Renal pelvis (tissue), 4 donors: ENCODE data around the gene SFTPB. TPM values are rescaled to one million over a fixed set of nuclear protein-coding genes. Genes with fewer than 3 reads are reported as not detected.
"Not testable (repeated sequence)": the region's sequence is repeated elsewhere in the genome, so short reads cannot be mapped to it uniquely, and the experiment has no call there.

Experiments
- DNase-seq: peaks from one replicate; pipeline ENCODE4 v3.0.0-alpha.2; 2013
- polyA plus RNA-seq, 3 donors: library from polyadenylated mRNA; unstranded; fragments of 120-200 nt; gene quantifications; one replicate each; pipeline ENCODE4 v1.2.1, GENCODE V29; 2013; ENCODE audit not compliant: insufficient read length in 3 of 3

Gene SFTPB
- polyA plus RNA-seq, 3 donors, result 0.09 to 0.16 (median 0.15) TPM

DNA sequence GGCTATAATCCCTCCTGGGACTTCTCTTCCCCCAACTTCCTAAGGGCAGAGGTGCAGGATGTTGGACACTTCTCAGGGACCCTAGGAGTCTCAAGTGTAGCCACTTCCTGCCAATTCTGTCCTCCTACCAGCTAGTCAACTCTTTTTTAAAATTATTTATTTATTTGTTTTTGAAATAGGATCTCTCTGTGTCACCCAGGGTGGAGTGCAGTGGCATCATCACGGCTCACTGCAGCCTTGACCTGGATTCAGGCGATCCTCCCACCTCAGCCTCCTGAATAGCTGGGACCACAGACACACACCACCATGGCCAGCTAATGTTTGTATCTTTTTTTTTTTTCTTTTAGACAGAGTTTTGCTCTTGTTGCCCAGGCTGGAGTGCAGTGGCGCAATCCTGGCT is 11.5 kb downstream of the SFTPB start:
- DNase-seq, result no peak

DNA sequence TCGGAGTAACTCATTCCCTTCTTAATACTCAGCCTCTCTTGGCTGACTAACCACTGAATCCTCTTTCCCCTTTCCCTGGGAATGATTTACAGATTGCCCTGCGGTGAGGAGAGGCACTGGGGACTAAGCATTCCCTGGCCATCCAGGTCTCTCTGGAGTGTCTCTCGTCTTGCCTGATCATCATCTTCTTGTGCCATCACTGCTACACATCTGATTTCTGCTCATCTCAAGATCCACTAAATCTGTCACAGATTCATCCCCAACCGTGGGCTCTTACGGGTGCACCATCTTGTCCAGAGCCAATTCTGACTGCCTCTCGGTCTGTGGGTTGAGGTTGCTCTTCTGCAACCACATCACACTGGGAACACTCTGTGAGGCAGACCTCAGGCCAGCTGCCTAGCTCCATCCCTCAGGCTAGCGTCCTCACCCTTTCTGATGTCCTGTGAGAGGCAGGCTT is 12.0 kb downstream of the SFTPB start:
- DNase-seq, result no peak

- no peak for DNase-seq
Observed at GRCh38 chr2:85653996-85654395, 14.0 kb downstream of the SFTPB start.

DNA sequence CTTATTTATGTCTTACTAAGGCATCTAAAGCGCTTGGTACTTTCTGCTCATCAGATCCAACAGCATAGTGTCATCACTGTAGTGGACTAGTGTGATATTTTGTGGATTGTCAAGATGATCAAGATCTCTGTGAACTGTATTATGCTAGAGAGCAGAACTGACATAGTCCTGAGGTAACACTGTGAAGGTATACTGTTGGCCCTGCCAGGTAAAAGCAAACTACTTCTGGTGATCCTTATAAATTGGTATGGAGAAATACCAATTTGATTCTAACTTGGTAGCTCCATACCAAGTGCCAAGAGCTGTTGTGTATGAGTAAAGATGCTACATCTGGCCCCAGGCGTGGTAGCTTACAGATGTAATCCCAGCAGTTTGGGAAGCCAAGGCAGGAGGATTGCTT is 15.9 kb downstream of the SFTPB start:
- DNase-seq, result no peak

- DNase-seq, result no peak
Observed at GRCh38 chr2:85651097-85651496, 16.9 kb downstream of the SFTPB start.

GRCh38 chr2:85650456-85650855 is 17.5 kb downstream of the SFTPB start:
- DNase-seq, result no peak

DNA sequence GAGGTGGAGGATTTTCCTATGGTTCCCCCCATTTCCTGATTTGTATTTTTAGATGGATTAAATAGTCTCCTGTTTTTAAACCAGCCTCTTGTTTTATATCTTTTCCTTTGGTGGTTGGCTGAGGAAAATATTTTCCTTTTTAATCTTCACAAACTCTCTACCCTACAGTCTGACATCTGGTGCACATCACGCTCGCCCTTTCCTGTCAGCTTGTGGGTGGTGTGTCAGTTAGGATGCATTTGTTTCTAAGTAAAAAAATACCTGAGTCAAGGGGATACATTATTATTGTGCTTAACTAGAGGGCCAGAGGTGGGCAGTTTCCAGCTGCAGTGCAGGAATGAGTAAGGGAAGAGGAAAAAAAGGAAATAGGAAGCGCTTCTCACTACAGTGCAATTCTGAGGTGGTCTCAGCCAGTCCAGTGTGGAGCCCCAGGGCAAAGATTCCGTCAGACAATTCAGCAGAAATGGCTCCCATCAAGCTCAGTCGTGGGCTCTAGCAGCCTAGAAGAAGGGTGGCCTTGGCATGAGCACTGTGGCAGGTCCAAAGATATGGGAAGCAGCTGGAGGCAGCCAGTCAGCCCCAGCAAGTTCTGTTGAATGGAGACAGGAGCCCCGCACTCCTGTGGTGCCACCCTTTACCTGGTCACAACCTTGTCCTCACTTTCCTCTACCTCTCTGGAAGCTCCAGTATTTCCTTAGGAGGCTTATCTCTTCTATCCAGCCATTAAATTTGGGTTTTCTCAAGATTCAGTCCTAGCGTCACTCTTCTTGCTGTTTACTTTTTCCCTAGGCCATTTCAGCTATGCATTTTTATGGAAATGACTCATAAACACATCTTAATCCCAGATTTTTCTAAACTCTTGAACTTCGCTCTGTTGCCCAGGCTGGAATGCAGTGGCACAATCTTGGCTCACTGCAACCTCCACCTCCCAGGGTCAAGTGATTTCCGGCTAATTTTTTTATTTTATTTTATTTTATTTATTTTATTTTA is 18.5 kb downstream of the SFTPB start:
- no peak for DNase-seq

DNA sequence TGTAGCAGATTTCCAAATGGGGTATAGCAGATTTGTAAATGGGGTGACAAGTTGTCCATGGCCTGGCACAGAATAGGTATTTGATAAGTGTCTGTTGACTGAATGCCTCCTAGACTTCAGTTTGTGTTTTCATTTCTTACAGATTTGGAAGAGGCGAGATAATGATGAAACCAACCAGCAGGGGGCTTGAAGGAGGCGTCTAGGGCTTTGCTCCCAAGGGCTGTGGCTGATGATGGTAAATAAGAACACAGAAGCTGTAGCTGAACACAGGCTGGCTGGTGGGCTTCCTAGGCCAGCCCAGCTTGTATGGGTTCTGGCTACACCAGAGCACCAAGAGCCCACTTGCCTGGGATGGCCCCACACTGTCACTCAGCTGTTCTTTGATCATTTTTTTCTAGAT is 19.4 kb downstream of the SFTPB start:
- DNase-seq, result no peak

DNA sequence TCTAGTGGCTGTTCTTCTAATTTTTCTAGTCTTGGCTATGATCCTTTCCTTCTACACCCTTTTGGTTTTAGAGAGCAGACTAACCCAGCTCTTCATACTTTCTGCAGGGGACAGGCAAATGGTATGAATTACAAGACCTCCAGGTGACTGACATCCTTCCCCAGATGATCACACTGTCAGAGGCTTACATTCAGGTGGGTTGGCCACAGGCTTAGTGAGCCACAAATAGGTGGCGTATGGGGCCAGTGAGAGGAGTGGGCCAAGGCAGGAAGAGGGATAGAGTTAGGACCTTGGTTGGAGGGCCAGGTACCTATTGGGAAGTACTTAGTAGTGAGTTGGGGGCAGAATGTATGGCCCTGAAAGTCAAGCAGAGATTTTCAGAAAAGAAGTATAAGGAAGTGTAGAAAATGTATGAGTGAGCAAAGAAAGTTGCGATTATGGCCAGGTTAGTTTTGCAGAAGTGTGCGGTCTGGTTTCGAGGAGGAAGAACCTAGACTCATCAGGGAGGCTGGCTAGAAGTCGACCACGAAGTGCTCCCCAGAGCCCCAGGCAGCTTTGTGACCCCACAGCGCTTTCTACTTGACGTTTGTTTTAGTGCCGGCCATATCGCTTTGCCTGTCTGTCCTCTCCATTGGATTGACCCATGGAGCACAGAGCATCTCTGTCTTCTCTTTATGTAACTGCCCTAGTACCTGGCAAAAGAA is 20.0 kb downstream of the SFTPB start:
- DNase-seq, result no peak

- no peak for DNase-seq
Observed at GRCh38 chr2:85646166-85646565, 21.8 kb downstream of the SFTPB start.

GRCh38 chr2:85644909-85645308 is 23.1 kb downstream of the SFTPB start:
- no peak for DNase-seq

GRCh38 chr2:85642725-85643124 is 25.3 kb downstream of the SFTPB start:
- DNase-seq, result no peak

GRCh38 chr2:85635636-85636035 is 32.4 kb downstream of the SFTPB start:
- DNase-seq, result no peak

DNA sequence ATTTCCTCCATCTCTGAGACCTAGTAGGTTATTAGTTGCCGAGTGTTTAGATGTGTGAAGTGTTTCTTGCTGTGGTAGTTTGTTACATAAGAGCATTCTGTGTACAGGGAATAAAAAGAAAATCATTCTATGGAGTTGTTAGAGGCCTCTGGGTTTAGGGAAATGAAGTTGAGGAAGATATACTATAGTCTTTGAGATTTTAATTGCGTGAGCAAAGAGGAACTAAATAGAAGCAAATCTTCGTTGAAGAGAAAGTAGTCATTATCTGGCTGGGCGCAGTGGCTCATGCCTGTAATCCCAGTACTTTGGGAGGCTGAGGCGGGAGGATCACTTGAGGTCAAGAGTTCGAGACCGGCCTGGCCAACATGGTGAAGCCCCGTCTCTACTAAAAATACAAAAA is 33.0 kb downstream of the SFTPB start:
- DNase-seq, result no peak

DNA sequence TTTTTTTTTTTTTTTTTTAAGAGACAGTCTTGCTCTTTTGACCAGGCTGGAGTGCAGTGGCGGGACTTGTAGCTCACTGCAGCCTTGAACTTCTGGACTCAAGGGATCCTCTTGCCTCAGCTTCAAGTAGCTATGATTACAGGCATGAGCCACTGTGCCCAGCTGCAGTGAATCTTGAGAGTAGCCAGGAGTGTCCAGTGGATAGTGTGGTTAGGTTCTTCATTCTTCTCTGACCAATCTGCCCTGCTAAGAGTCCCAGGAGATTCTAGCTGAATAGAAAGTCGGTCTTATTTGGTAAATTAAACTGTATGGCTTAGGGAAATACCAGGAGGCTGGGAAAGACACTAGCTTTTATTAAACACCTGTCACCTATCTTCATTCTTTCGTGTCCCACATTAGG is 36.7 kb downstream of the SFTPB start:
- DNase-seq, result no peak

- no peak for DNase-seq
Observed at GRCh38 chr2:85628658-85629057, 39.3 kb downstream of the SFTPB start.

DNA sequence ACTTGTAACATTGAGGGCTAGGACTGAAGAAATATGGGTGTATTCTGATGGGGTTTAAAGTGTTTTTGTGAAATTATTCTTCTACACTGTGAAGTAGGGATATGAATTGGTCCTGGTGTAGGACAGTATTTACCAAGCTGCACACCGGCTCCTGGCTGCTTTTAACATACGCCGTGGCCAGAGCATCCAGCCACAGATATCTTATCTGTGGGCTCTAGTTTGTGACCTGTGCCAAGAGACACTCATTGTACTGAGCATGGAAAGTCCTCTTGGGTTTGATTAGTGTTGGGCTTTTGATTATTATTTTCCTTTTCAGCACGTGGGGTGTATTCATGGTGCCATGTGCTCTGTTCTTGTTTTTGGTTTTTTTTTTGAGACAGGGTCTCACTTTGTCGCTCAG is 44.0 kb downstream of the SFTPB start:
- DNase-seq, result no peak

GRCh38 chr2:85621338-85621737 is 46.7 kb downstream of the SFTPB start:
- no peak for DNase-seq

DNA sequence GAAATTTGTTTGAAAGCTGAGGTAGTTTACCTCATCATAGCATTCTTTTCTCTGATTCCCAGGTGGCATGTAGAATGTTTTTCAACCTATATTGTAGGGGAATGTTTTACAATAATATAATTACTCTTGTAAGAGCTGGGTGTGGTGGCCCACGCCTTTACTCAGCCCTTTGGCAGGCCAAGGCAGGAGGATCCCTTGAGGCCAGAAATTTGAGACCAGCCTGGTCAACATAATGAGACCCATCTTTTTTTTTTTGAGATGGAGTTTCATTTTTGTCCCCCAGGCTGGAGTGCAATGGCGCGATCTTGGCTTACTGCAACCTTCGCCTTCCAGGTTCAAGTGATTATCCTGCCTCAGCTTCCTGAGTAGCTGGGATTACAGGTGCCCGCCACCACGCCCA is 48.4 kb downstream of the SFTPB start:
- no peak for DNase-seq

- DNase-seq, result not testable (repeated sequence)
Observed at GRCh38 chr2:85617723-85618122, 50.3 kb downstream of the SFTPB start.

GRCh38 chr2:85615413-85615728 is 52.6 kb downstream of the SFTPB start:
- no peak for DNase-seq

- DNase-seq, result not testable (repeated sequence)
Observed at GRCh38 chr2:85614757-85615156, 53.2 kb downstream of the SFTPB start.
